ENCODE data around the gene GP1BB. TPM values are rescaled to one million over a fixed set of nuclear protein-coding genes. Genes with fewer than 3 reads are reported as not detected.

The GP1BB gene
- total RNA-seq, 2 donors from 2014 or later: 6.8 to 60.3 TPM

DNA sequence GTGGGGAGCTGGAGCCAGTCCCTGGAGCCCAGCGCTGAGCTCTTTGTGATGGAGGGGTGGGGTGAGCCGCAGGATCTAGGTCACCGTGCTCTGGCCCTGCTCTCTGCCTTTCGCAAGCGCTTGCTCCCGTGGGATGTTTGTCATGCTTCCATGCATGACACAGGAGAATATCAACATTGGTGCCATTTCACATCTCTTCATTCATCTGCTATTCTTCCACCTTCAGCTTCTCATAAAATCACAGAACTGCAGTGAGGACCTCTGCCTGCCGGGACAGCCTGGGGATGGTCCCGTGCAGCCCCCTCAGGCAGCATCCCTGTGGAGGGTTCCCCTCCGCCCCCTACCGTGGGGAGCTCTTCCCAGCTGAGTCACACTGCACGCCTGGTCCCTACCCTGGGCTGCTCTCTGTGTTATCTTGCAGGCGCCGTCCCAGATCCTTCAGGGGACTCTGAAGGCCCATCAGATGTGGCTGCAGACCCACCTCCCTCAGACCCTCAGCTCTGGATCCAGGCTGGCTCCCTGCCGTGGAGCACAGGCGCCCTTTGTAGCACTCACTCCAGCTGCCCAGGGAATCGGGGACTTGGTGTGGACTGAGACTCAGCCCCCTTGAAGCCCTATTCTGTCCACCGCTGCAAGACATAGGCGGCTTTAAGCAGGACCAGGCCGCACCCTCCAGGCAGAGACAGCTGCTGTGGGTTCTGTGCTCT is 14.1 kb upstream of the GP1BB start:
- Histone ChIP-seq H3K36me3 (no peaks in the 10 kb centered on the region), H3K4me1 (replicated peaks) (no peaks in the 10 kb centered on the region), H3K9me3 (no peaks in the 10 kb centered on the region), H3K4me3 (no peak overlapping the region), H3K27ac (no peak overlapping the region), H3K27me3 (replicated peaks; ENCODE audit: insufficient read depth) (peaks cover 3% of the 10 kb centered on the region)
- 77% methylated on average over 19 of the region's 19 CpGs for WGBS
- DNase-seq (ENCODE audit: low spot score): no peak
- intact Hi-C loops (cut with DNase I): no loop called here
- no peak for TF ChIP-seq POLR2AphosphoS5 (IDR thresholded peaks at IDR 0.05)
- TF ChIP-seq, protein P1, sequence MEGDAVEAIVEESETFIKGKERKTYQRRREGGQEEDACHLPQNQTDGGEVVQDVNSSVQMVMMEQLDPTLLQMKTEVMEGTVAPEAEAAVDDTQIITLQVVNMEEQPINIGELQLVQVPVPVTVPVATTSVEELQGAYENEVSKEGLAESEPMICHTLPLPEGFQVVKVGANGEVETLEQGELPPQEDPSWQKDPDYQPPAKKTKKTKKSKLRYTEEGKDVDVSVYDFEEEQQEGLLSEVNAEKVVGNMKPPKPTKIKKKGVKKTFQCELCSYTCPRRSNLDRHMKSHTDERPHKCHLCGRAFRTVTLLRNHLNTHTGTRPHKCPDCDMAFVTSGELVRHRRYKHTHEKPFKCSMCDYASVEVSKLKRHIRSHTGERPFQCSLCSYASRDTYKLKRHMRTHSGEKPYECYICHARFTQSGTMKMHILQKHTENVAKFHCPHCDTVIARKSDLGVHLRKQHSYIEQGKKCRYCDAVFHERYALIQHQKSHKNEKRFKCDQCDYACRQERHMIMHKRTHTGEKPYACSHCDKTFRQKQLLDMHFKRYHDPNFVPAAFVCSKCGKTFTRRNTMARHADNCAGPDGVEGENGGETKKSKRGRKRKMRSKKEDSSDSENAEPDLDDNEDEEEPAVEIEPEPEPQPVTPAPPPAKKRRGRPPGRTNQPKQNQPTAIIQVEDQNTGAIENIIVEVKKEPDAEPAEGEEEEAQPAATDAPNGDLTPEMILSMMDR (IDR thresholded peaks at IDR 0.05): no peak
- TF ChIP-seq POLR2A (IDR thresholded peaks at IDR 0.05): no peak

DNA sequence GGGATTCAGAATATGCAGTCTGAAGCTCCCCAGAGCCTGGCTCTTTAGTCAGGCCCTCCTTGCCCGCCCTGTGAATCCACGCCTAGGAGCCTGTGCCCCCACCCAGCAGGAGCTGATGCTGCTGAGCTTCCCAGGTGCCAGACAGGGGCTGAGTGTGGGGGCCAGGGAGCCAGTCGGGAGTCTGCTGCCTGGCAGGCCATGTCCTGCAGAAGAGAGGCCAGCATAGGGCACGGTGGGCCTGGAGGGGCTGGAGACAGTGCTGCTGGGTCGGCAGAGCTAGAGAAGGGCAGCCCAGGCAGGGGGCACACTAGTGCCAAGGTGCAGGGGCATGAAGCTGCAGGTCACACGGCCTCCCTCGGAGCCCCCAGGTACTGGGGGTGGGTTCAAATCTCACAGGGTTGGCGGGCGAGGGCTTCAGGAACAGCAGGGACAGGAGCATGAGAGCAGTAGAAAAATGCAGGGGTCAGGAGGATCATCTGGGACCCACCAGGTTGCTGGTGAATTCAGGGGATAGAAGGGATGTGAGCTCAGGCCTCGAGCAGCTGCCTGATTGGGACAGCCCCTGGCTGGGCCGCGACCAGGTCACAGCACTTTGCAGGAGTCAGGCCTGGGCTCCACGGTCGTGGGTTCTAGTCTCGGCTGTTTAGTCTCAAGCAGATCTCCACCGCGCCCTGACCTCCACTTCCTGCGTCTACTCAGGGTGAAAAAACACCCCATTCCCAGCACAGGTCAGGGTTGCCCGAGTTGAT is 13.1 kb upstream of the GP1BB start:
- no peak for TF ChIP-seq POLR2A (IDR thresholded peaks at IDR 0.05)
- TF ChIP-seq, protein P1 (IDR thresholded peaks at IDR 0.05): no peak
- no peak for TF ChIP-seq POLR2AphosphoS5 (IDR thresholded peaks at IDR 0.05)
- Histone ChIP-seq H3K27ac (no peak overlapping the region), H3K4me3 (no peak overlapping the region), H3K9me3 (no peaks in the 10 kb centered on the region), H3K36me3 (no peaks in the 10 kb centered on the region), H3K4me1 (replicated peaks) (no peaks in the 10 kb centered on the region), H3K27me3 (replicated peaks; ENCODE audit: insufficient read depth) (peaks cover 3% of the 10 kb centered on the region)
- DNase-seq (ENCODE audit: low spot score): no peak
- intact Hi-C loops (cut with DNase I): no loop called here
- 90% methylated on average over 19 of the region's 19 CpGs for WGBS

DNA sequence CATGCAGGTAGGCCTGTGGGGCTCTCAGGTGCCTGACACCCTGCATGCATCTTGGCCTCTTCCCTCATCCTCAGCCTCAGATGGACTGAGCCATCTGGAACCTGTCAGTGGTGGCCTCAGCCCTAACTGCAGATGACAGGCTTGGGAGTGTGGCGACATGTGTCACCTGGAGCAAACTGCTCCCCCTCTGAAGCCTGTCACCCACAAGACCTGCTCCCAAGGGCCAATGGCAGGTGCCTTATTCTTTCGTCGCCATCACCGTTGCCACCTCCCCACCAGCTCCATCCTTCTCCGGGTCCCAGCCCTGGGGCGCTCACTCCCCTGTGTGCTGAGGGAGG is 12.6 kb upstream of the GP1BB start:
- no peaks in the 10 kb centered on the region for H3K36me3 ChIP-seq
- 70% methylated on average over 6 of the region's 6 CpGs for WGBS
- no peak overlapping the region for H3K4me3 ChIP-seq
- H3K27ac ChIP-seq: no peak overlapping the region
- no peak for DNase-seq (ENCODE audit: low spot score)
- no peaks in the 10 kb centered on the region for H3K9me3 ChIP-seq
- TF ChIP-seq, protein P1 (IDR thresholded peaks at IDR 0.05): no peak
- TF ChIP-seq POLR2AphosphoS5 (IDR thresholded peaks at IDR 0.05): no peak
- no peak for TF ChIP-seq POLR2A (IDR thresholded peaks at IDR 0.05)
- intact Hi-C loops (cut with DNase I): no loop called here
- no peaks in the 10 kb centered on the region for H3K4me1 ChIP-seq (replicated peaks)
- H3K27me3 ChIP-seq (replicated peaks; ENCODE audit: insufficient read depth): no peaks in the 10 kb centered on the region

DNA sequence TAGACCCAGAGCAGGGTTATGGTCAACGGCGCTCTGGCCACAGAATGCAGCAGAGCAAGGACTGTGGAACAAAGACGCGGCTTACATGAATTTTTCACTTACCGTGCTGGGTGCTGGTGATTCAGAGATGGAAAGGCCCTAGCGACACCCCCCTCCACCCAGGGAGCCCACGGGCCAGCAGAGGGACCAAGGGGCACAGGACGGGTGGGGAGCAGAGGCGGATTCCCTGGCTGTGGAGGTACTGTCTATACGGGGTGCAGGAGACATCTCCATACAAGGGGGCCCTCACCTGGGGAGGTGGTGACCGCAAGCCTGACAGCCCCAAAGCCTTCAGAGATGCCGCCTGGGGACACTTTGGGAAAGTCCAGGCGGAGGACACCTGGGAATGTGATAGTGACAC is 10.1 kb upstream of the GP1BB start:
- H3K9me3 ChIP-seq: no peaks in the 10 kb centered on the region
- H3K4me1 ChIP-seq (replicated peaks): peaks cover 5% of the 10 kb centered on the region
- TF ChIP-seq POLR2AphosphoS5 (IDR thresholded peaks at IDR 0.05): no peak
- TF ChIP-seq POLR2A (IDR thresholded peaks at IDR 0.05): no peak
- TF ChIP-seq, protein P1 (IDR thresholded peaks at IDR 0.05): no peak
- no peaks in the 10 kb centered on the region for H3K27me3 ChIP-seq (replicated peaks; ENCODE audit: insufficient read depth)
- intact Hi-C loops (cut with DNase I): no loop called here
- no peak overlapping the region for H3K4me3 ChIP-seq
- no peak overlapping the region for H3K27ac ChIP-seq
- 94% methylated on average over 12 of the region's 13 CpGs for WGBS
- DNase-seq (ENCODE audit: low spot score): no peak
- no peaks in the 10 kb centered on the region for H3K36me3 ChIP-seq

All from prostate gland (tissue), 2 donors.